Mesenchymal stem cell (in vitro differentiated cells and primary cell): ENCODE results near the gene GPAM.

ENCODE experiments used
- DNase-seq: peaks from one replicate; pipeline ENCODE4 v3.0.0-alpha.2; 2013
- H2AFZ ChIP-seq: one replicate; pipeline ENCODE4 v1.6.1; 2013; ENCODE audit warnings: low read depth, mild to moderate bottlenecking, control low read depth, inconsistent platforms, low read length, moderate library complexity
- H2AK5ac ChIP-seq: 2 replicates; pipeline ENCODE4 v1.6.1; 2013; ENCODE audit warnings: low read length, moderate library complexity, mild to moderate bottlenecking, inconsistent platforms; ENCODE audit not compliant: severe bottlenecking
- H2BK120ac ChIP-seq: one replicate; pipeline ENCODE4 v1.6.1; 2013; ENCODE audit warnings: low read depth, mild to moderate bottlenecking, inconsistent platforms, low read length, moderate library complexity
- H2BK12ac ChIP-seq, 2 experiments: one replicate each; pipeline ENCODE4 v1.6.1; 2013; ENCODE audit warnings: inconsistent platforms in 2 of 2, low read length in 2 of 2, mild to moderate bottlenecking in 2 of 2, moderate library complexity in 2 of 2, control low read depth in 1 of 2
- H2BK15ac ChIP-seq: one replicate; pipeline ENCODE4 v1.6.1; 2013; ENCODE audit warnings: mild to moderate bottlenecking, low read depth, inconsistent platforms; ENCODE audit not compliant: poor library complexity, severe bottlenecking
- H2BK5ac ChIP-seq: 2 replicates; pipeline ENCODE4 v1.6.1; 2013; ENCODE audit warnings: low read depth, mild to moderate bottlenecking, low read length, control low read depth, inconsistent platforms; ENCODE audit not compliant: poor library complexity, severe bottlenecking
- H3K14ac ChIP-seq, 2 experiments: one replicate each; pipeline ENCODE4 v1.6.1; 2013; ENCODE audit warnings: inconsistent platforms in 2 of 2, low read length in 2 of 2, control low read depth in 1 of 2, mild to moderate bottlenecking in 1 of 2, moderate library complexity in 1 of 2
- H3K18ac ChIP-seq, 2 experiments: one replicate each; pipeline ENCODE4 v1.6.1; 2013; ENCODE audit warnings: inconsistent platforms in 2 of 2, low read length in 2 of 2, control low read depth in 1 of 2, low read depth in 1 of 2, mild to moderate bottlenecking in 1 of 2
- H3K23ac ChIP-seq, 2 experiments: one replicate each; pipeline ENCODE4 v1.6.1; 2013; ENCODE audit warnings: inconsistent platforms in 2 of 2, low read length in 2 of 2, mild to moderate bottlenecking in 2 of 2, moderate library complexity in 2 of 2, control low read depth in 1 of 2
- H3K27ac ChIP-seq: 2 replicates; pipeline ENCODE4 v1.5.1; 2013; ENCODE audit warnings: mild to moderate bottlenecking, moderate library complexity, low read length, control low read depth, inconsistent platforms; ENCODE audit not compliant: poor library complexity, severe bottlenecking
- H3K27me3 ChIP-seq, 2 experiments: 2 replicates each; pipeline versions ENCODE4 v1.6.1 to v1.7.0; 2013; ENCODE audit warnings: low read length in 2 of 2, mild to moderate bottlenecking in 2 of 2, moderate library complexity in 2 of 2, control low read depth in 1 of 2, inconsistent platforms in 1 of 2; ENCODE audit not compliant: control insufficient read depth in 1 of 2, insufficient read depth in 1 of 2
- H3K36me3 ChIP-seq, 2 experiments: 2 replicates each; pipeline versions ENCODE4 v1.6.1 to v1.7.0; 2013; ENCODE audit warnings: low read length in 2 of 2, control low read depth in 1 of 2, inconsistent platforms in 1 of 2, low read depth in 1 of 2, mild to moderate bottlenecking in 1 of 2; ENCODE audit not compliant: insufficient read depth in 2 of 2, control insufficient read depth in 1 of 2
- H3K4ac ChIP-seq, 2 experiments: one replicate each; pipeline ENCODE4 v1.6.1; 2013; ENCODE audit warnings: inconsistent platforms in 2 of 2, low read length in 2 of 2, mild to moderate bottlenecking in 2 of 2, moderate library complexity in 2 of 2, control low read depth in 1 of 2, low read depth in 1 of 2
- H3K4me1 ChIP-seq: 2 replicates; pipeline ENCODE4 v1.6.1; 2013; ENCODE audit warnings: low read depth, low read length, control low read depth; ENCODE audit not compliant: control insufficient read depth, insufficient read depth
- H3K4me2 ChIP-seq: 2 replicates; pipeline ENCODE4 v1.6.1; 2013; ENCODE audit warnings: low read length, mild to moderate bottlenecking, inconsistent platforms; ENCODE audit not compliant: poor library complexity, severe bottlenecking
- H3K4me3 ChIP-seq, 2 experiments: 2 replicates each; pipeline versions ENCODE4 v1.5.1 to v1.7.0; 2013; ENCODE audit warnings: low read length in 2 of 2, mild to moderate bottlenecking in 2 of 2, control low read depth in 1 of 2, low read depth in 1 of 2; ENCODE audit not compliant: insufficient read depth in 1 of 2
- H3K79me1 ChIP-seq: replicated peaks from 2 replicates; pipeline ENCODE4 v1.6.1; 2013; ENCODE audit warnings: mild to moderate bottlenecking, control low read depth, low read length, inconsistent platforms; ENCODE audit not compliant: poor library complexity, severe bottlenecking
- H3K9ac ChIP-seq: 2 replicates; pipeline ENCODE4 v1.7.0; 2013; ENCODE audit warnings: mild to moderate bottlenecking, low read length, moderate library complexity
- H3K9me3 ChIP-seq: 2 replicates; pipeline ENCODE4 v1.7.0; 2013; ENCODE audit warnings: mild to moderate bottlenecking, low read length; ENCODE audit not compliant: control insufficient read depth
- H4K8ac ChIP-seq: one replicate; pipeline ENCODE4 v1.6.1; 2013; ENCODE audit warnings: inconsistent platforms, mild to moderate bottlenecking, low read length, moderate library complexity
- H4K91ac ChIP-seq: one replicate; pipeline ENCODE4 v1.6.1; 2013; ENCODE audit warnings: mild to moderate bottlenecking, low read length, inconsistent platforms
- WGBS: methylation state at CpG from one replicate; pipeline ENCODE4 v1.1.7; 2013; ENCODE audit warnings: mixed read lengths; 5-methylcytosine and 5-hydroxymethylcytosine counted together

Gene GPAM

GRCh38 chr10:112124866-112125265 is 58.7 kb downstream of the GPAM start:
- H2BK120ac ChIP-seq = no peak overlapping the region
- H3K9me3 ChIP-seq = no peaks in the 10 kb centered on the region
- peaks cover 0 to 22% of the 10 kb centered on the region in 2 experiments for H3K27me3 ChIP-seq
- no peak overlapping the region for H2AK5ac ChIP-seq
- no peaks in the 10 kb centered on the region for H3K36me3 ChIP-seq
- H3K23ac ChIP-seq = no peak overlapping the region
- H2BK15ac ChIP-seq = no peak overlapping the region
- no peak overlapping the region for H3K4me3 ChIP-seq
- no peaks in the 10 kb centered on the region for H3K4me1 ChIP-seq
- no peak overlapping the region for H3K27ac ChIP-seq
- H2AFZ ChIP-seq = no peak overlapping the region
- no peak overlapping the region for H3K9ac ChIP-seq
- no peaks in the 10 kb centered on the region for H3K79me1 ChIP-seq
- H2BK12ac ChIP-seq = no peak overlapping the region
- H2BK5ac ChIP-seq = no peak overlapping the region
- no peak overlapping the region for H4K8ac ChIP-seq
- H3K4ac ChIP-seq = no peak overlapping the region
- no peak overlapping the region for H3K4me2 ChIP-seq
- no peak overlapping the region for H3K18ac ChIP-seq
- no peak overlapping the region for H3K14ac ChIP-seq
- H4K91ac ChIP-seq = no peak overlapping the region
- no peak for DNase-seq
- WGBS = 76% methylated on average over 2 of the region's 3 CpGs

- H2BK15ac ChIP-seq = no peak overlapping the region
- H2AK5ac ChIP-seq = no peak overlapping the region
- H3K36me3 ChIP-seq = no peaks in the 10 kb centered on the region
- H3K4ac ChIP-seq = no peak overlapping the region
- no peak overlapping the region for H2BK12ac ChIP-seq
- H3K4me2 ChIP-seq = no peak overlapping the region
- no peak overlapping the region for H4K8ac ChIP-seq
- no peaks in the 10 kb centered on the region for H3K4me1 ChIP-seq
- H4K91ac ChIP-seq = no peak overlapping the region
- H2BK120ac ChIP-seq = no peak overlapping the region
- no peak for DNase-seq
- no peak overlapping the region for H3K9ac ChIP-seq
- WGBS = 49% methylated on average over 2 of the region's 4 CpGs
- H3K14ac ChIP-seq = no peak overlapping the region
- H3K23ac ChIP-seq = no peak overlapping the region
- no peaks in the 10 kb centered on the region for H3K79me1 ChIP-seq
- H3K27me3 ChIP-seq = peaks cover 0 to 20% of the 10 kb centered on the region in 2 experiments
- H3K9me3 ChIP-seq = no peaks in the 10 kb centered on the region
- no peak overlapping the region for H2BK5ac ChIP-seq
- no peak overlapping the region for H2AFZ ChIP-seq
- no peak overlapping the region for H3K27ac ChIP-seq
- no peak overlapping the region for H3K4me3 ChIP-seq
- H3K18ac ChIP-seq = no peak overlapping the region
Observed at GRCh38 chr10:112122827-112123226, 60.7 kb downstream of the GPAM start.

- 81% methylated on average over 4 of the region's 4 CpGs for WGBS
Observed at GRCh38 chr10:112120491-112120890, 63.1 kb downstream of the GPAM start.

DNA sequence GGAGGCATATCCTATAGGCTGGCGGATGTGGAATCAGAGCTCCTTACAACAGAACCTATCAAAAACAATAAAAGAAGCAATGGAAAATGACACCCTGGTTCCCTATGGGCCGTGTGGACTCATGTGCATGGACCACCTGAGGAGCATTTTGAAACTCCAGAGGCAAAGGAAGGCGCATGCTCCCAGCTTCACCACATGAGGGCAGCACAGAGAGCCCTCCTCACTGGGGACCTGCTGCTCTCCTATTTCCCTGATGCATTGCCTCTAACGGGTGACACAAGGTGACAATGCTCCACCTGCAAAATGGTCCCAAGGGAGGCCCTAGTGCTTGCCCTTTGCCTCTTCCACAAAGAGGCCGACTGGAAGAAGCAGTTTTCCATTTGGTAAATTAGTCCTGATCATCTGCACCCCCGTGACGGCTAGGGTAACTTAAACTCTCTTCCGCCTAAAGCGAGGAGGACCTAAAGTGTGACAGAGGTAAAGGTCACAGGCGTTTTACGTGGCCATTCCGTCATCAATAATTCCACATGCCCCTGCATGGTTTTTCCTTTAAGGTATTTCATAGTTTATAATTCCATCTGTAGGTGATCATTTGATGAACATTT is 67.7 kb downstream of the GPAM start:
- H3K36me3 ChIP-seq = no peaks in the 10 kb centered on the region
- no peak overlapping the region for H2BK12ac ChIP-seq
- no peak overlapping the region for H3K23ac ChIP-seq
- H2BK5ac ChIP-seq = no peak overlapping the region
- H3K14ac ChIP-seq = no peak overlapping the region
- H4K8ac ChIP-seq = no peak overlapping the region
- H2AFZ ChIP-seq = no peak overlapping the region
- H3K79me1 ChIP-seq = no peaks in the 10 kb centered on the region
- H3K4me2 ChIP-seq = no peak overlapping the region
- H3K9me3 ChIP-seq = no peaks in the 10 kb centered on the region
- H2AK5ac ChIP-seq = no peak overlapping the region
- no peak overlapping the region for H4K91ac ChIP-seq
- H3K4ac ChIP-seq = no peak overlapping the region
- H3K9ac ChIP-seq = no peak overlapping the region
- WGBS = 68% methylated on average over 9 of the region's 12 CpGs
- no peaks in the 10 kb centered on the region for H3K4me1 ChIP-seq
- no peak overlapping the region for H2BK15ac ChIP-seq
- H3K4me3 ChIP-seq = no peak overlapping the region
- H2BK120ac ChIP-seq = no peak overlapping the region
- peak; percentile 4 for DNase-seq
- H3K18ac ChIP-seq = no peak overlapping the region
- H3K27ac ChIP-seq = no peak overlapping the region
- H3K27me3 ChIP-seq = no peaks in the 10 kb centered on the region

More at GRCh38 chr10:112120491-112120890, 63.1 kb downstream of the GPAM start:
- H2BK15ac ChIP-seq = no peak overlapping the region
- H3K4me2 ChIP-seq = no peak overlapping the region
- no peaks in the 10 kb centered on the region for H3K9me3 ChIP-seq
- H3K36me3 ChIP-seq = no peaks in the 10 kb centered on the region
- H3K9ac ChIP-seq = no peak overlapping the region
- no peak overlapping the region for H4K8ac ChIP-seq
- H3K4me1 ChIP-seq = no peaks in the 10 kb centered on the region
- no peak overlapping the region for H3K14ac ChIP-seq
- H3K4me3 ChIP-seq = no peak overlapping the region
- no peak for DNase-seq
- no peak overlapping the region for H3K18ac ChIP-seq
- no peak overlapping the region for H2AFZ ChIP-seq
- no peak overlapping the region for H2BK120ac ChIP-seq
- H3K23ac ChIP-seq = no peak overlapping the region
- no peaks in the 10 kb centered on the region for H3K79me1 ChIP-seq
- H2BK12ac ChIP-seq = no peak overlapping the region
- no peak overlapping the region for H4K91ac ChIP-seq
- no peak overlapping the region for H3K27ac ChIP-seq
- no peak overlapping the region for H3K4ac ChIP-seq
- no peak overlapping the region for H2BK5ac ChIP-seq
- peaks cover 0 to 2% of the 10 kb centered on the region in 2 experiments for H3K27me3 ChIP-seq
- no peak overlapping the region for H2AK5ac ChIP-seq
